ENCODE measurements around the gene PSMD4. TPM values are rescaled to one million over a fixed set of nuclear protein-coding genes. Genes with fewer than 3 reads are reported as not detected.

The PSMD4 gene
- total RNA-seq, 3 donors from 2014 or later, result 90.2 to 150 (median 95.1) TPM

GRCh38 chr1:151313501-151313900 lies 59.0 kb downstream of the PSMD4 start:
- peaks cover 6% of the 10 kb centered on the region for H3K36me3 ChIP-seq (ENCODE audit: low read depth)
- no peak for DNase-seq

GRCh38 chr1:151314137-151314875 lies 59.8 kb downstream of the PSMD4 start:
- intact Hi-C loops (cut with DNase I, micrococcal nuclease), result no loop called here
- ATAC-seq, result peak; percentile 19
- TF ChIP-seq CTCF (IDR thresholded peaks at IDR 0.05), result no peak
- H3K4me1 ChIP-seq (ENCODE audit: low read depth), result peaks cover 7% of the 10 kb centered on the region
- H3K9me3 ChIP-seq, result no peaks in the 10 kb centered on the region
- peaks cover 6% of the 10 kb centered on the region for H3K36me3 ChIP-seq (ENCODE audit: low read depth)
- no peak overlapping the region for H3K4me3 ChIP-seq
- DNase-seq, result peak; percentile 38 to 63 (median 52)

More at GRCh38 chr1:151313501-151313900, 59.0 kb downstream of the PSMD4 start:
- no peak for TF ChIP-seq CTCF (IDR thresholded peaks at IDR 0.05)
- H3K9me3 ChIP-seq, result no peaks in the 10 kb centered on the region
- intact Hi-C loops (cut with DNase I, micrococcal nuclease), result no loop called here
- no peak for ATAC-seq
- no peak overlapping the region for H3K4me3 ChIP-seq
- peaks cover 7% of the 10 kb centered on the region for H3K4me1 ChIP-seq (ENCODE audit: low read depth)

DNA sequence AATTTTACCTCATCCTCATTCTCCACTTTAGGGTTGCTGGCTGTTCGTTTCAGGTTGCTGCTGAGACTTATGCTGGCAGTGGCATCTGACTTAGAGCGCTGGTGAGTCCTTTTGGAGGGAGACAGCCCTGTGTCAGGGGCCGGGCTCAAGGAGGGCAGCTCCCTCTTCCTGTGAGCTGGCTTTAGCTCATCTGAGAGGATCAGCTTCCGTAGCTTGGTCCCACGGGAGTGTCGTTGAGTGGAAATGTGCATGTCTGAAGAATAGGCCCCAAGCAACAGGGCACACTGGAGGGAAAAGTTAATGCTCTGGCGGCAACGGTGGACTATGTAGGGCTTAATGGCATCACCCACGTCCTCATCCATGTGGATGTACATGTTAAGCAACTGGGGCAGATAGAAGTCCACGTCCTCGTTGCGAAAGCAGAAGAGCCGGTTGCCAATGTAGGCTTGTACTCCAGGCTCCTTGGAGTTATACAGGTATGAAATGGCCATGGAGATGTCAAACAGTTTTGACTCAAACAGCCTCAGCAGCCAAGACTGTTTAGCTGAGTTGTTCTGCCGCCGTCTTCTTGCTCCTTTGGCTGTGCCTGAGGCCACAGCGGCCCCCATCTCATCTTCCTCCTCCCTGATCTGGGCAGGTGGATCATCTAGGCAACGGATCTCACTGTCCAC lies 61.2 kb downstream of the PSMD4 start:
- Histone ChIP-seq H3K4me3 (no peak overlapping the region), H3K9me3 (no peaks in the 10 kb centered on the region), H3K36me3 (ENCODE audit: low read depth) (peaks cover 6% of the 10 kb centered on the region), H3K4me1 (ENCODE audit: low read depth) (peaks cover 7% of the 10 kb centered on the region)
- ATAC-seq (no peak), DNase-seq (no peak)
- TF ChIP-seq CTCF (IDR thresholded peaks at IDR 0.05), result no peak
- intact Hi-C loops (cut with DNase I, micrococcal nuclease), result no loop called here

Other genes with a start within 250 kb of the PSMD4 start
- gene MINDY1, start 247.8 kb upstream of the PSMD4 start, total RNA-seq, result 10 to 100 TPM; 44.5 to 52.0 (median 51.8) TPM
- gene PRUNE1, start 246.3 kb upstream of the PSMD4 start, total RNA-seq, result 10 to 100 TPM; 21.3 to 27.5 (median 23.3) TPM
- 1 to 10 TPM in 1 of 3 donors, under 1 TPM in 2; 0.41 to 1.1 (median 0.63) TPM for gene BNIPL, start 218.1 kb upstream of the PSMD4 start, total RNA-seq
- gene C1orf56, start 207.0 kb upstream of the PSMD4 start, total RNA-seq, result 1 to 10 TPM; 1.3 to 4.0 (median 1.3) TPM
- gene CDC42SE1, start 195.1 kb upstream of the PSMD4 start, total RNA-seq, result 10 to 100 TPM; 69.2 to 78.5 (median 73.5) TPM
- gene MLLT11, start 194.3 kb upstream of the PSMD4 start, total RNA-seq, result 1 to 10 TPM in 1 of 3 donors, under 1 TPM in 2; 0.09 to 5.4 (median 0.65) TPM
- gene GABPB2, start 184.0 kb upstream of the PSMD4 start, total RNA-seq, result 10 to 100 TPM; 15.1 to 18.7 (median 18.6) TPM
- gene SEMA6C, start 108.1 kb upstream of the PSMD4 start, total RNA-seq, result 1 to 10 TPM; 1.9 to 9.3 (median 4.3) TPM
- 1 to 10 TPM; 1.3 to 2.8 (median 2.5) TPM for gene TNFAIP8L2, start 98.1 kb upstream of the PSMD4 start, total RNA-seq
- gene LYSMD1, start 88.8 kb upstream of the PSMD4 start, total RNA-seq, result 10 to 100 TPM in 2 of 3 donors, 1 to 10 TPM in 1; 7.6 to 14.0 (median 10.0) TPM
- gene SCNM1, start 88.6 kb upstream of the PSMD4 start, total RNA-seq, result 10 to 100 TPM; 27.9 to 37.8 (median 28.1) TPM
- 1 to 10 TPM in 2 of 3 donors, not detected in 1; 1.0 to 2.5 TPM for gene TMOD4, start 78.8 kb upstream of the PSMD4 start, total RNA-seq
- 10 to 100 TPM; 32.1 to 56.5 (median 35.3) TPM for gene VPS72, start 64.5 kb upstream of the PSMD4 start, total RNA-seq
- 10 to 100 TPM; 38.4 to 47.5 (median 39.2) TPM for gene PIP5K1A, start 56.2 kb upstream of the PSMD4 start, total RNA-seq
- 10 to 100 TPM; 22.6 to 31.8 (median 29.7) TPM for gene ZNF687, start 27.6 kb downstream of the PSMD4 start, total RNA-seq
- 10 to 100 TPM; 57.9 to 77.2 (median 58.9) TPM for gene PI4KB, start 72.7 kb downstream of the PSMD4 start, total RNA-seq
- gene RFX5, start 92.5 kb downstream of the PSMD4 start, total RNA-seq, result 10 to 100 TPM; 20.5 to 45.3 (median 31.8) TPM
- 1,000 to 10,000 TPM in 2 of 3 donors, 100 to 1,000 TPM in 1; 914 to 2,582 (median 1,654) TPM for gene SELENBP1, start 118.0 kb downstream of the PSMD4 start, total RNA-seq
- 100 to 1,000 TPM; 154 to 213 (median 193) TPM for gene PSMB4, start 144.8 kb downstream of the PSMD4 start, total RNA-seq
- gene POGZ, start 204.8 kb downstream of the PSMD4 start, total RNA-seq, result 100 to 1,000 TPM in 1 of 3 donors, 10 to 100 TPM in 2; 60.4 to 106 (median 77.7) TPM